ENCODE measurements around the gene SHB. TPM values are rescaled to one million over a fixed set of nuclear protein-coding genes. Genes with fewer than 3 reads are reported as not detected.

Gene SHB
- polyA plus RNA-seq, 10 donors, result 4.5 to 7.9 (median 5.9) TPM

GRCh38 chr9:37936965-37937364 lies 132.1 kb downstream of the SHB start:
- DNase-seq, result peak in 1 of 3 donors; percentile 39

GRCh38 chr9:37936376-37936775 lies 132.7 kb downstream of the SHB start:
- DNase-seq, result no peak

GRCh38 chr9:37935096-37935495 lies 133.9 kb downstream of the SHB start:
- DNase-seq, result no peak

- DNase-seq, result no peak
Measured at GRCh38 chr9:37931592-37931991, 137.4 kb downstream of the SHB start.

- DNase-seq, result peak in 1 of 3 donors; percentile 37
Measured at GRCh38 chr9:37929441-37929895, 139.6 kb downstream of the SHB start.

GRCh38 chr9:37928552-37929430 lies 140.2 kb downstream of the SHB start:
- no peak for DNase-seq

- DNase-seq, result no peak
Measured at GRCh38 chr9:37927601-37928551, 141.2 kb downstream of the SHB start.

GRCh38 chr9:37927132-37927531 lies 141.9 kb downstream of the SHB start:
- DNase-seq, result no peak

GRCh38 chr9:37926737-37927118 lies 142.3 kb downstream of the SHB start:
- no peak for DNase-seq

GRCh38 chr9:37925786-37926736 lies 143.0 kb downstream of the SHB start:
- no peak for DNase-seq

GRCh38 chr9:37925006-37925405 lies 144.0 kb downstream of the SHB start:
- DNase-seq, result no peak

- DNase-seq, result no peak
Measured at GRCh38 chr9:37924538-37924937, 144.5 kb downstream of the SHB start.

- no peak for DNase-seq
Measured at GRCh38 chr9:37923796-37924427, 145.1 kb downstream of the SHB start.

- no peak for DNase-seq
Measured at GRCh38 chr9:37923118-37923795, 145.8 kb downstream of the SHB start.

- no peak for DNase-seq
Measured at GRCh38 chr9:37922363-37923117, 146.5 kb downstream of the SHB start.

- no peak for DNase-seq
Measured at GRCh38 chr9:37921546-37922300, 147.3 kb downstream of the SHB start.

- DNase-seq, result no peak
Measured at GRCh38 chr9:37921168-37921510, 147.9 kb downstream of the SHB start.

- DNase-seq, result peak in 1 of 3 donors; percentile 45
Measured at GRCh38 chr9:37920471-37921167, 148.4 kb downstream of the SHB start.
